WTC11 (cell line): ENCODE results near the gene WWP2. TPM values are rescaled to one million over a fixed set of nuclear protein-coding genes. Genes with fewer than 3 reads are reported as not detected.

Experiments used
- ATAC-seq: fragments of 200-7000 bp; cut with Tn5 transposase; 2 replicates; pipeline ENCODE4 v1.10.0; 2021; ENCODE audit warnings: mild to moderate bottlenecking, moderate library complexity
- CTCF ChIA-PET: fragments of 300-600 bp; sonication (Branson Sonifier 250); formaldehyde crosslinking; loops from one replicate; lab custom pipeline; 2021; ENCODE audit warnings: antibody characterized with exemption; lab: Charles Lee
- POLR2A ChIA-PET: fragments of 350-600 bp; sonication (Branson Sonifier 250); formaldehyde crosslinking; loops from one replicate; lab custom pipeline; 2021; ENCODE audit warnings: antibody characterized with exemption; lab: Charles Lee
- DNase-seq: peaks from one replicate; pipeline ENCODE4 v3.0.0; 2021; ENCODE audit warnings: low spot score
- H3K27ac Mint-ChIP-seq: 2 replicates; pipeline ENCODE4 v1.8.0; 2021; ENCODE audit warnings: mixed read lengths
- H3K27me3 Mint-ChIP-seq: 2 replicates; pipeline ENCODE4 v1.8.0; 2021; ENCODE audit warnings: low read depth, mild to moderate bottlenecking, moderate library complexity, mixed read lengths
- H3K36me3 Mint-ChIP-seq: 2 replicates; pipeline ENCODE4 v1.8.0; 2021; ENCODE audit warnings: mixed read lengths
- H3K4me1 Mint-ChIP-seq: 2 replicates; pipeline ENCODE4 v1.8.0; 2022; ENCODE audit warnings: mixed read lengths
- H3K4me3 Mint-ChIP-seq: 2 replicates; pipeline ENCODE4 v1.8.0; 2021; ENCODE audit warnings: mild to moderate bottlenecking, moderate library complexity, mixed read lengths
- H3K9me3 Mint-ChIP-seq: 2 replicates; pipeline ENCODE4 v1.8.0; 2021; ENCODE audit warnings: mixed read lengths
- AFF4 ChIP-seq: sonication (generic); formaldehyde crosslinking; IDR thresholded peaks from 2 replicates; pipeline ENCODE4 v1.8.1; 2023; ENCODE audit warnings: mild to moderate bottlenecking, missing genetic modification reagents, borderline replicate concordance
- AR ChIP-seq: fragments of 250-450 bp; sonication (Bioruptor Pico); IDR thresholded peaks from 2 replicates; pipeline ENCODE4 v1.9.0; 2021; ENCODE audit warnings: mild to moderate bottlenecking
- CREB1 ChIP-seq: sonication (generic); formaldehyde crosslinking; IDR thresholded peaks from 2 replicates; pipeline ENCODE4 v1.8.0; 2023; ENCODE audit warnings: mild to moderate bottlenecking, missing genetic modification reagents
- FOXK1 ChIP-seq: sonication (generic); formaldehyde crosslinking; IDR thresholded peaks from 2 replicates; pipeline ENCODE4 v1.8.0; 2022; ENCODE audit warnings: mild to moderate bottlenecking, moderate library complexity, missing genetic modification reagents
- FOXP1 ChIP-seq: sonication (generic); formaldehyde crosslinking; IDR thresholded peaks from 2 replicates; pipeline ENCODE4 v1.8.0; 2022; ENCODE audit warnings: missing genetic modification reagents, mild to moderate bottlenecking, moderate library complexity, borderline replicate concordance
- GRHL2 ChIP-seq: fragments of 250-450 bp; sonication (Bioruptor Pico); IDR thresholded peaks from 2 replicates; pipeline ENCODE4 v1.8.0; 2022; ENCODE audit warnings: mild to moderate bottlenecking, moderate library complexity; ENCODE audit not compliant: insufficient replicate concordance, severe bottlenecking
- SOX15 ChIP-seq: fragments of 250-450 bp; sonication (Bioruptor Pico); IDR thresholded peaks from 2 replicates; pipeline ENCODE4 v1.9.0; 2021; ENCODE audit warnings: mild to moderate bottlenecking
- ZNF263 ChIP-seq: sonication (generic); formaldehyde crosslinking; IDR thresholded peaks from 2 replicates; pipeline ENCODE4 v1.8.1; 2022; ENCODE audit warnings: low read depth, mild to moderate bottlenecking, moderate library complexity, missing genetic modification reagents
- ZNF396 ChIP-seq: fragments of 250-450 bp; sonication (Bioruptor Pico); IDR thresholded peaks from 2 replicates; pipeline ENCODE4 v1.8.0; 2021; ENCODE audit warnings: mild to moderate bottlenecking, moderate library complexity, borderline replicate concordance
- ZNF671 ChIP-seq: fragments of 250-450 bp; sonication (Bioruptor Pico); IDR thresholded peaks from 2 replicates; pipeline ENCODE4 v1.8.0; 2021; ENCODE audit warnings: mild to moderate bottlenecking
- total RNA-seq: library from RNA; stranded (reverse); gene quantifications from 3 replicates; pipeline ENCODE4 v1.2.3, GENCODE V29; 2021
- TF ChIP-seq, protein P1 (sequence below): sonication (generic); formaldehyde crosslinking; IDR thresholded peaks from 2 replicates; pipeline ENCODE4 v1.8.1; 2022; ENCODE audit warnings: missing genetic modification reagents, borderline replicate concordance
- TF ChIP-seq, protein P2 (sequence below): sonication (generic); formaldehyde crosslinking; conservative IDR thresholded peaks from 2 replicates; pipeline ENCODE4 v1.8.1; 2023; ENCODE audit warnings: mild to moderate bottlenecking, low read depth, missing genetic modification reagents, moderate library complexity
- TF ChIP-seq, protein P3 (sequence below): fragments of 250-450 bp; sonication (Bioruptor Pico); IDR thresholded peaks from 2 replicates; pipeline ENCODE4 v1.9.0; 2021; ENCODE audit warnings: mild to moderate bottlenecking

Gene WWP2
- total RNA-seq, 1 experiment from 2014 or later, result 39.1 TPM

GRCh38 chr16:69932691-69933392 lies 170.7 kb downstream of the WWP2 start (continued):
- TF ChIP-seq ZNF263 (CRISPR knock-in tag), result no peak
- no peak for TF ChIP-seq CREB1 (CRISPR knock-in tag)
- TF ChIP-seq ZNF396 (CRISPR knock-in tag), result no peak
- no peak for TF ChIP-seq ZNF671
- no peak for TF ChIP-seq FOXP1 (CRISPR knock-in tag)
- TF ChIP-seq, protein P1, sequence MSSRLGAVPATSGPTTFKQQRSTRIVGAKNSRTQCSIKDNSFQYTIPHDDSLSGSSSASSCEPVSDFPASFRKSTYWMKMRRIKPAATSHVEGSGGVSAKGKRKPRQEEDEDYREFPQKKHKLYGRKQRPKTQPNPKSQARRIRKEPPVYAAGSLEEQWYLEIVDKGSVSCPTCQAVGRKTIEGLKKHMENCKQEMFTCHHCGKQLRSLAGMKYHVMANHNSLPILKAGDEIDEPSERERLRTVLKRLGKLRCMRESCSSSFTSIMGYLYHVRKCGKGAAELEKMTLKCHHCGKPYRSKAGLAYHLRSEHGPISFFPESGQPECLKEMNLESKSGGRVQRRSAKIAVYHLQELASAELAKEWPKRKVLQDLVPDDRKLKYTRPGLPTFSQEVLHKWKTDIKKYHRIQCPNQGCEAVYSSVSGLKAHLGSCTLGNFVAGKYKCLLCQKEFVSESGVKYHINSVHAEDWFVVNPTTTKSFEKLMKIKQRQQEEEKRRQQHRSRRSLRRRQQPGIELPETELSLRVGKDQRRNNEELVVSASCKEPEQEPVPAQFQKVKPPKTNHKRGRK, result no peak

DNA sequence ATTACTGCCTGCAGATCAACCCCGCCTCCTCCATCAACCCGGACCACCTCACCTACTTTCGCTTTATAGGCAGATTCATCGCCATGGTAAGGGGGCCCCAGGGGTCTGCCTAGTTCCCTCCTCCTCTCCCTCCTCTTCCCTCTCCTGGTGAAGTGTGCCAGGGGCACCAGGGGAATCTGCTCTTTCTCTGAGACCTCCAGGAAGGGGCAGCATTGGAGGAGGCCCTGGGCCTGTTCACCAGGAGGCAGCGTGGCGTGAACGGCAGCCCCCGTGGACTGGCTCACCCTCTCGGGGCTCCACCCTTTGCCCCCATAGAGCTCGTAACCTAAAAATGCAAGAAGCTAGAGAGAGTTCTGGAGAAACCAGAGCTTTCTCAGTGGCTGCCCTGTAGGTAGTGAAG lies 171.9 kb downstream of the WWP2 start:
- DNase-seq, result no peak
- POLR2A ChIA-PET, result no interaction called here
- Mint-ChIP-seq H3K27ac (no peak overlapping the region), H3K27me3 (no peaks in the 10 kb centered on the region), H3K9me3 (no peaks in the 10 kb centered on the region), H3K36me3 (peaks cover 32% of the 10 kb centered on the region), H3K4me3 (no peak overlapping the region), H3K4me1 (peaks cover 6% of the 10 kb centered on the region; the same call in 1 of the 2 replicates)
- TF ChIP-seq GRHL2 (CRISPR knock-in tag) (no peak), AR (CRISPR knock-in tag) (no peak), AFF4 (CRISPR knock-in tag) (no peak), SOX15 (CRISPR knock-in tag) (no peak), FOXK1 (CRISPR knock-in tag) (no peak)
- TF ChIP-seq, protein P2, sequence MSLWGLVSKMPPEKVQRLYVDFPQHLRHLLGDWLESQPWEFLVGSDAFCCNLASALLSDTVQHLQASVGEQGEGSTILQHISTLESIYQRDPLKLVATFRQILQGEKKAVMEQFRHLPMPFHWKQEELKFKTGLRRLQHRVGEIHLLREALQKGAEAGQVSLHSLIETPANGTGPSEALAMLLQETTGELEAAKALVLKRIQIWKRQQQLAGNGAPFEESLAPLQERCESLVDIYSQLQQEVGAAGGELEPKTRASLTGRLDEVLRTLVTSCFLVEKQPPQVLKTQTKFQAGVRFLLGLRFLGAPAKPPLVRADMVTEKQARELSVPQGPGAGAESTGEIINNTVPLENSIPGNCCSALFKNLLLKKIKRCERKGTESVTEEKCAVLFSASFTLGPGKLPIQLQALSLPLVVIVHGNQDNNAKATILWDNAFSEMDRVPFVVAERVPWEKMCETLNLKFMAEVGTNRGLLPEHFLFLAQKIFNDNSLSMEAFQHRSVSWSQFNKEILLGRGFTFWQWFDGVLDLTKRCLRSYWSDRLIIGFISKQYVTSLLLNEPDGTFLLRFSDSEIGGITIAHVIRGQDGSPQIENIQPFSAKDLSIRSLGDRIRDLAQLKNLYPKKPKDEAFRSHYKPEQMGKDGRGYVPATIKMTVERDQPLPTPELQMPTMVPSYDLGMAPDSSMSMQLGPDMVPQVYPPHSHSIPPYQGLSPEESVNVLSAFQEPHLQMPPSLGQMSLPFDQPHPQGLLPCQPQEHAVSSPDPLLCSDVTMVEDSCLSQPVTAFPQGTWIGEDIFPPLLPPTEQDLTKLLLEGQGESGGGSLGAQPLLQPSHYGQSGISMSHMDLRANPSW, result no peak
- TF ChIP-seq, protein P3, sequence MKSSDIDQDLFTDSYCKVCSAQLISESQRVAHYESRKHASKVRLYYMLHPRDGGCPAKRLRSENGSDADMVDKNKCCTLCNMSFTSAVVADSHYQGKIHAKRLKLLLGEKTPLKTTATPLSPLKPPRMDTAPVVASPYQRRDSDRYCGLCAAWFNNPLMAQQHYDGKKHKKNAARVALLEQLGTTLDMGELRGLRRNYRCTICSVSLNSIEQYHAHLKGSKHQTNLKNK (CRISPR knock-in tag), result no peak
- CTCF ChIA-PET, result no interaction called here
- no peak for ATAC-seq
